ENCODE data around the gene INPP5D. TPM values are rescaled to one million over a fixed set of nuclear protein-coding genes. Genes with fewer than 3 reads are reported as not detected.
A peak's percentile ranks its signal among the peaks of the same experiment; 100 is the strongest.

The INPP5D gene
- total RNA-seq, 1 donor from 2014 or later = 18.3 TPM

DNA sequence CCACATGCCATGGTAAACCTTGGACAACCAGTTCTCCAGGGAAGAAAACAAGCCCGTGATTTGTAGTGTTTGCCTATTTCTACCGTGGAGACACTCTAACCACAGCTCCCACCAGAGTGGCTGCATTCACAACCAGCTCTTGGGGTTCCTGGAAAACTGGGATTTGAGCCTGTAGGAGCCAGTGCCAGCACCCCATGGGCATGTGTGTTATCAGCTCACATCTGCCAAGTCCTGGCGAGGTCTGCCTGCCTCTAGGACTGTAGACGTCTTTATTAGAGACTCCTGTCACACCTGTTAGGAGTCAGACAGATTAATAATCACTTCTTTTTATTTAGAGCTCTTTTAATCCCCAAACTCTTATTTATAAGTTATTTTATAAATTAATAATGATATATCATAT is 41.0 kb downstream of the INPP5D start:
- Mint-ChIP-seq H3K4me3 (no peak overlapping the region), H3K4me1 (ENCODE audit: unreplicated experiment) (no peaks in the 10 kb centered on the region), H3K36me3 (no peaks in the 10 kb centered on the region), H3K9me3 (no peaks in the 10 kb centered on the region), H3K27me3 (peaks cover 6% of the 10 kb centered on the region), H3K27ac (no peak overlapping the region)
- no peak for DNase-seq (ENCODE audit: extremely low spot score, unreplicated experiment)
- TF ChIP-seq, protein P1, sequence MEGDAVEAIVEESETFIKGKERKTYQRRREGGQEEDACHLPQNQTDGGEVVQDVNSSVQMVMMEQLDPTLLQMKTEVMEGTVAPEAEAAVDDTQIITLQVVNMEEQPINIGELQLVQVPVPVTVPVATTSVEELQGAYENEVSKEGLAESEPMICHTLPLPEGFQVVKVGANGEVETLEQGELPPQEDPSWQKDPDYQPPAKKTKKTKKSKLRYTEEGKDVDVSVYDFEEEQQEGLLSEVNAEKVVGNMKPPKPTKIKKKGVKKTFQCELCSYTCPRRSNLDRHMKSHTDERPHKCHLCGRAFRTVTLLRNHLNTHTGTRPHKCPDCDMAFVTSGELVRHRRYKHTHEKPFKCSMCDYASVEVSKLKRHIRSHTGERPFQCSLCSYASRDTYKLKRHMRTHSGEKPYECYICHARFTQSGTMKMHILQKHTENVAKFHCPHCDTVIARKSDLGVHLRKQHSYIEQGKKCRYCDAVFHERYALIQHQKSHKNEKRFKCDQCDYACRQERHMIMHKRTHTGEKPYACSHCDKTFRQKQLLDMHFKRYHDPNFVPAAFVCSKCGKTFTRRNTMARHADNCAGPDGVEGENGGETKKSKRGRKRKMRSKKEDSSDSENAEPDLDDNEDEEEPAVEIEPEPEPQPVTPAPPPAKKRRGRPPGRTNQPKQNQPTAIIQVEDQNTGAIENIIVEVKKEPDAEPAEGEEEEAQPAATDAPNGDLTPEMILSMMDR (conservative IDR thresholded peaks at IDR 0.05) = no peak

DNA sequence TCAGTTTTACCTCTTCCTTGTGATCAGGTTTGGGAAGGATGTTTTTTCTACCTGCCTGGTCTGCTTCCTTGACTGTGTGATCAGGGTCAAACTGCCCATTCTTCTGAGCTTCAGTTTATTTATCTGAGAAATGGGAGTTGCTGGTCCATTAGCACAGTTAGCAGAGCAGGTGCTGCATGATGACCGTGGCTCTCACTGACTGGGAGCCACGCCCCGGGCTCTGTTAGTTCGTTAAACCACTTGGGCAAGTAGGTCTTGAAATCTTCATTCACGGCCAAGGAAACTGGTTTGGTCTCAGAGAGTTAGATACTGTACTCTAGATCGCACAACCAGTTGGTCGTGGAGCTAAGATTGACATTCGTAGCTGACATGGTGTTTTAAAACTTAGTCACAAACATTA is 41.7 kb downstream of the INPP5D start:
- Mint-ChIP-seq H3K27me3 (peaks cover 6% of the 10 kb centered on the region), H3K9me3 (no peaks in the 10 kb centered on the region), H3K27ac (no peak overlapping the region), H3K4me3 (no peak overlapping the region), H3K4me1 (ENCODE audit: unreplicated experiment) (no peaks in the 10 kb centered on the region), H3K36me3 (no peaks in the 10 kb centered on the region)
- no peak for DNase-seq (ENCODE audit: extremely low spot score, unreplicated experiment)
- TF ChIP-seq, protein P1 (conservative IDR thresholded peaks at IDR 0.05) = no peak

- H3K27ac Mint-ChIP-seq = no peak overlapping the region
- H3K4me1 Mint-ChIP-seq (ENCODE audit: unreplicated experiment) = no peaks in the 10 kb centered on the region
- DNase-seq (ENCODE audit: extremely low spot score, unreplicated experiment) = no peak
- H3K4me3 Mint-ChIP-seq = no peak overlapping the region
- H3K27me3 Mint-ChIP-seq = peaks cover 16% of the 10 kb centered on the region
- H3K36me3 Mint-ChIP-seq = no peaks in the 10 kb centered on the region
- no peaks in the 10 kb centered on the region for H3K9me3 Mint-ChIP-seq
- TF ChIP-seq, protein P1 (conservative IDR thresholded peaks at IDR 0.05) = no peak
These were observed 45.2 kb downstream of the INPP5D start for GRCh38 chr2:233105156-233105895.

GRCh38 chr2:233105930-233106329 is 45.8 kb downstream of the INPP5D start:
- H3K4me3 Mint-ChIP-seq = no peak overlapping the region
- H3K9me3 Mint-ChIP-seq = no peaks in the 10 kb centered on the region
- H3K4me1 Mint-ChIP-seq (ENCODE audit: unreplicated experiment) = no peaks in the 10 kb centered on the region
- H3K27me3 Mint-ChIP-seq = peaks cover 16% of the 10 kb centered on the region
- DNase-seq (ENCODE audit: extremely low spot score, unreplicated experiment) = no peak
- no peak overlapping the region for H3K27ac Mint-ChIP-seq
- H3K36me3 Mint-ChIP-seq = no peaks in the 10 kb centered on the region
- TF ChIP-seq, protein P1 (conservative IDR thresholded peaks at IDR 0.05) = no peak

GRCh38 chr2:233107011-233107410 is 46.9 kb downstream of the INPP5D start:
- TF ChIP-seq, protein P1 (conservative IDR thresholded peaks at IDR 0.05) = no peak
- no peaks in the 10 kb centered on the region for H3K4me1 Mint-ChIP-seq (ENCODE audit: unreplicated experiment)
- no peaks in the 10 kb centered on the region for H3K9me3 Mint-ChIP-seq
- H3K4me3 Mint-ChIP-seq = no peak overlapping the region
- peak overlapping the region; percentile 23 for H3K27ac Mint-ChIP-seq
- peaks cover 16% of the 10 kb centered on the region for H3K27me3 Mint-ChIP-seq
- DNase-seq (ENCODE audit: extremely low spot score, unreplicated experiment) = no peak
- no peaks in the 10 kb centered on the region for H3K36me3 Mint-ChIP-seq
